Body of pancreas (tissue), 4 donors: ENCODE data around the gene HDLBP. TPM values are rescaled to one million over a fixed set of nuclear protein-coding genes. Genes with fewer than 3 reads are reported as not detected.
"Not testable (repeated sequence)": the region's sequence is repeated elsewhere in the genome, so short reads cannot be mapped to it uniquely, and the experiment has no call there.

ENCODE experiments used
- ATAC-seq: fragments of 150-250 bp; one replicate; pipeline ENCODE4 v1.9.1; 2016
- DNase-seq, 4 donors: peaks; one replicate each; pipeline ENCODE4 v3.0.0-alpha.2; 2019
- H3K27ac ChIP-seq, 4 donors: fragments of 200-600 bp; sonication (generic); 1 replicate in 3 of 4; 2 replicates in 1 of 4; pipeline versions ENCODE4 v1.5.1 to v1.6.1; 2016 to 2019; ENCODE audit warnings: mild to moderate bottlenecking in 1 of 4, mixed read lengths in 1 of 4, moderate library complexity in 1 of 4
- H3K27me3 ChIP-seq, 2 donors: fragments of 200-600 bp; sonication (generic); one replicate each; pipeline ENCODE4 v1.6.0; 2016; ENCODE audit warnings: mild to moderate bottlenecking in 1 of 2
- H3K36me3 ChIP-seq, 2 donors: fragments of 200-600 bp; sonication (generic); replicated peaks in 1 of 2; 2 replicates each; pipeline ENCODE4 v1.5.1; 2016; ENCODE audit warnings: low read depth in 2 of 2; ENCODE audit not compliant: insufficient read depth in 1 of 2
- H3K4me1 ChIP-seq: fragments of 200-600 bp; sonication (generic); one replicate; pipeline ENCODE4 v1.6.0; 2016
- H3K4me3 ChIP-seq, 2 donors: fragments of 200-600 bp; sonication (generic); 1 replicate in 1 of 2; 2 replicates in 1 of 2; pipeline ENCODE4 v1.5.1; 2016 to 2019
- H3K9me3 ChIP-seq, 3 donors: fragments of 200-600 bp; sonication (generic); 1 replicate in 2 of 3; 2 replicates in 1 of 3; pipeline ENCODE4 v1.5.1; 2016
- POLR2A ChIP-seq, 3 donors: fragments of 450-650 bp; IDR thresholded peaks; one replicate each; pipeline ENCODE4 v1.6.1; 2016; ENCODE audit warnings: antibody characterized with exemption in 3 of 3, mild to moderate bottlenecking in 2 of 3
- WGBS, 2 donors: methylation state at CpG; one replicate each; pipeline ENCODE4 v1.1.5; 2017; 5-methylcytosine and 5-hydroxymethylcytosine counted together
- intact Hi-C: fragments of 100-400 bp; cut with DNase I; formaldehyde crosslinking; loops from one replicate; pipeline ENCODE4 v1.15.1; 2023
- total RNA-seq, 2 donors: library from RNA; depleted of rRNA; stranded (reverse); fragments of >200 nt; gene quantifications; one replicate each; pipeline ENCODE4 v1.1.0, GENCODE V29; 2016
- TF ChIP-seq, protein P1 (sequence below), 7 experiments: fragments of 450-650 bp in 4 of 7; fragments of 200-600 bp in 3 of 7; sonication (generic) in 3 of 7; IDR thresholded peaks; one replicate each; pipeline ENCODE4 v1.5.1; 2016 to 2019; ENCODE audit warnings: antibody characterized with exemption in 7 of 7

The HDLBP gene
- total RNA-seq, 2 donors from 2014 or later: 501 to 612 TPM

DNA sequence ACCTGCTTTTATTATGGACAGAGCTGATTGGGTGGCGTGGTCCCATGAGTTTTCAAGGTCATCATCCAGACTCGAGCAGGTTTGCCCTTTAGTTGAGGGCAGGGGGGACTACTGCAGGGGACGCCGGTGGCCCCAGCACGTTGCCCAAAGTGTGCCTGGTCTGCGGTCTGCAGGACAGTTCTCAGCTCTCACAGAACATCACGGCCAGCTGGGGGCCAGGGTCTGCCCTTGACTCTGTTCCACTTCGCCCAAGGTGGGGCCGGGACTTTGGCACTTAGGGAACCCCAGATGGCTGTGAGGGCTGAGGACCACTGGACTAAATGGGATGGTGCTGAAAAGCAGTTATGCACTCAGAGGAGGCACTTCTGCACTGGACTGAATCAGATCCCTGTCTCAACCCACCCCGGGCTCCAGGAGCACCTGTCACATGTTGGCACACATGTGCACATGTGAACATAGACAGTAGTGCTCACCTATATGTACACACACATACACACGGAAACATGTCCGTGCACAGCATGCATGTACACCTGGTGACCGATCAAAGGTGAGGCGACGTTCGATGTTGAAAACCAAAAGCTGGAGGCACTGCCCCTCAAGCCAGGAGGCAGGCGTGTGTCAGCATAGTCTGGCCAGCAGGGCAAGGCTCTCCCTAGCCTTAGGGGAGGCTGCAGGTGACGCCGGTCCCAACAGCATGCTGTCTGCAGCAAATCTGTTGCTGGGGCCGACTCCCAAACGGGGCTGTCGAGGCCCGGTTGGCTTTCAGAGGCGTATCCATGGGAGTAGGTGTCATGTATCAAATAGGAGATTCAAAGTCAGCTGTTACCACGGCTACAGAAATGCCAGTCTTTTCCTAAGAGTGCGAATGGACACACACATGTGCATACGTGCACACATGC lies 116.8 kb downstream of the HDLBP start:
- DNase-seq: no peak
- H3K27me3 ChIP-seq: no peaks in the 10 kb centered on the region

DNA sequence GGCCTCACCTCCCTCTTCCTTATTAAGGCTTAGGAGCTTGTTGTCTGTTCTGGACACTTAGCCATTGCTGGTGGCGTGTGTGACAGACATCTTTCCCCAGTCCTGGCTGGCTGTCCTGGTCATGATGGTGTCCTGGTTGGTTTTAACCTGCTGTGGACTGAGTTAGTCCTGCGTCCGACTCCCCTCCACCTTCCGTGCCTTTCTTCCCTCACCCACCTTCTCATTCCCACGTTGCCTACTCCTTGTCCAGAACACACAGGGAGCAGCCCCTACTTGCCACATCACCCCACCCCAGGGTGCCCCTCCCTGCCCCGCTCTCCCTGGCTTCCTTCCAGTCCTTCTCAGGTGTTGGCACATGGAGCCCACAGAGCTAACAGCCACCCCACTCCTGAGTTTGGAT lies 117.5 kb downstream of the HDLBP start:
- H3K4me1 ChIP-seq: no peaks in the 10 kb centered on the region
- intact Hi-C loops: no loop called here
- H3K36me3 ChIP-seq: no peaks in the 10 kb centered on the region
- no peak overlapping the region for H3K27ac ChIP-seq
- no peak overlapping the region for H3K4me3 ChIP-seq
- ATAC-seq: no peak
- no peak for TF ChIP-seq POLR2A (IDR thresholded peaks at IDR 0.05)
- TF ChIP-seq, protein P1, sequence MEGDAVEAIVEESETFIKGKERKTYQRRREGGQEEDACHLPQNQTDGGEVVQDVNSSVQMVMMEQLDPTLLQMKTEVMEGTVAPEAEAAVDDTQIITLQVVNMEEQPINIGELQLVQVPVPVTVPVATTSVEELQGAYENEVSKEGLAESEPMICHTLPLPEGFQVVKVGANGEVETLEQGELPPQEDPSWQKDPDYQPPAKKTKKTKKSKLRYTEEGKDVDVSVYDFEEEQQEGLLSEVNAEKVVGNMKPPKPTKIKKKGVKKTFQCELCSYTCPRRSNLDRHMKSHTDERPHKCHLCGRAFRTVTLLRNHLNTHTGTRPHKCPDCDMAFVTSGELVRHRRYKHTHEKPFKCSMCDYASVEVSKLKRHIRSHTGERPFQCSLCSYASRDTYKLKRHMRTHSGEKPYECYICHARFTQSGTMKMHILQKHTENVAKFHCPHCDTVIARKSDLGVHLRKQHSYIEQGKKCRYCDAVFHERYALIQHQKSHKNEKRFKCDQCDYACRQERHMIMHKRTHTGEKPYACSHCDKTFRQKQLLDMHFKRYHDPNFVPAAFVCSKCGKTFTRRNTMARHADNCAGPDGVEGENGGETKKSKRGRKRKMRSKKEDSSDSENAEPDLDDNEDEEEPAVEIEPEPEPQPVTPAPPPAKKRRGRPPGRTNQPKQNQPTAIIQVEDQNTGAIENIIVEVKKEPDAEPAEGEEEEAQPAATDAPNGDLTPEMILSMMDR (IDR thresholded peaks at IDR 0.05): no peak
- 78 to 82% methylated on average over 6 of the region's 6 CpGs for WGBS, 2 donors
- no peak for DNase-seq
- no peaks in the 10 kb centered on the region for H3K27me3 ChIP-seq
- no peaks in the 10 kb centered on the region for H3K9me3 ChIP-seq

More for the DNA sequence above, 116.8 kb downstream of the HDLBP start:
- H3K9me3 ChIP-seq: no peaks in the 10 kb centered on the region
- no peaks in the 10 kb centered on the region for H3K36me3 ChIP-seq
- 64 to 73% methylated on average over 17 to 27 of the region's 27 CpGs for whole genome bisulfite sequencing, 2 donors
- no peak for ATAC-seq
- H3K27ac ChIP-seq: no peak overlapping the region
- TF ChIP-seq, protein P1 (IDR thresholded peaks at IDR 0.05): no peak
- no peak for TF ChIP-seq POLR2A (IDR thresholded peaks at IDR 0.05)
- no peak overlapping the region for H3K4me3 ChIP-seq
- intact Hi-C loops: no loop called here
- no peaks in the 10 kb centered on the region for H3K4me1 ChIP-seq

DNA sequence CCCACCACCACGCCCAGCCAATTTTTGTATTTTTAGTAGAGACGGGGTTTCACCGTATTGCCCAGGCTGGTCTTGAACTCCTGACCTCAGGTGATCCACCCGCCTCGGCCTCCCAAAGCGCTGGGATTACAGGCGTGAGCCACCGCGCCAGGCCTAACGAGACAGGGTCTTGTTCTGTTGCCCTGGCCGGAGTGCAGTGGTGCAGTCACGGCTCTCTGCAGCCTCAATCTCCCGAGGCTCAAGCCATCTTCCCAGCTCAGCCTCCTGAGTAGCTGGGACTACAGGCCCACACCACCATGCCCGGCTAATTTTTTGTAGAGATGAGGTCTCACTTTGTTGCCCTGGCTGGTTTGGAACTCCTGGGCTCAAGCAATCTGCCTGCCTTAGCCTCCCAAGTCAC lies 118.2 kb downstream of the HDLBP start:
- H3K36me3 ChIP-seq, intact Hi-C loops, H3K4me3 ChIP-seq, H3K4me1 ChIP-seq, DNase-seq, H3K27ac ChIP-seq, H3K9me3 ChIP-seq, H3K27me3 ChIP-seq, ATAC-seq: not testable (repeated sequence)
- 94 to 95% methylated on average over 14 of the region's 14 CpGs for WGBS, 2 donors

DNA sequence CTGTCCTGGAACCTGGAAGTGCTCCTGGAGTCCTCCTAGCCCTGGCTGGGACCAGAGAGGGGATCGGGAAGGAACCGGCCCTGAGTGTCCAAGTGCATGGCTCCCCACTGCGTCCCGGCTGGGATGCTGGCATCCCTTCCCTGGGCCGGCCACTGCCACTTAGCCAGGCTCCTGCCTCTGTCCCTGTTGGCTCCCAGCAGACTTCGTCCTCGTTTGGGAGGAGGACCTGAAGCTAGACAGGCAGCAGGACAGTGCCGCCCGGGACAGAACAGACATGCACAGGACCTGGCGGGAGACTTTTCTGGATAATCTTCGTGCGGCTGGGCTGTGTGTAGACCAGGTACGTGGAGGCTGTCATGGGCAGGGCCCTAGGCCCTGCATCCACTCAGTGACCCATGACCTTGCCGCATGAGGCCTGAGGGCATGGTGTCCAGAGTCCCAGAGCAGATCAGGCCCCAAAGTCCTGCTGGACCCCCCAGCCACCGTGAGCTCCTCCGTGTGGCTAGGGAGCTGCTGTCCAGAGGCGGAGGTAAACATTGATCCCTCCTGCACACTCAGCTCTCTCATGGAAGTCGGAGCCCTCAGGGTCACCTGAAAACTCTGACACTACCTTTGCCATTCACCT lies 119.9 kb downstream of the HDLBP start:
- 62 to 70% methylated on average over 5 to 12 of the region's 18 CpGs for WGBS, 2 donors
- DNase-seq: no peak

DNA sequence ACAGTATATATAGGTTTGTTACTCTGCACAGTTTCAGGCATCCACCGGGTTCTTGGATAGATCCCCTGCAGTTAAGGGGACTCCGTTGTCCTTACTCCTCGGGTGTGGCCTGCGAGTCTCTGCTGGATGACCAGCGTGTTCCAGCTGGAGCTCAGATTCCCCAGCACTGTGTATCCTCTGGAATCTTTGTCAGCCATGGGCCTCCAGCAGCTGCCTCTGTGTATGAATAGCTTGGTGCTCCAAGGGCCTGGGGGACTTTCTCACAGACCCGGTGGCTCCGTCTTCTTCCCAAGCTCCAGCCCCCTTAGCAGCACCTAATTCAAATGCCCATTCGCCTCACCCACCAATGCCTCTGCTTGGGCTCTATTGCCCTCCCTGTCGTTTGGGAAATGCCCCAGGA lies 120.7 kb downstream of the HDLBP start:
- no peaks in the 10 kb centered on the region for H3K36me3 ChIP-seq
- TF ChIP-seq, protein P1 (IDR thresholded peaks at IDR 0.05): no peak
- TF ChIP-seq POLR2A (IDR thresholded peaks at IDR 0.05): no peak
- DNase-seq: no peak
- no peaks in the 10 kb centered on the region for H3K9me3 ChIP-seq
- WGBS, 2 donors: 73 to 74% methylated on average over 7 to 9 of the region's 9 CpGs
- no peak for ATAC-seq
- H3K4me1 ChIP-seq: no peaks in the 10 kb centered on the region
- no peak overlapping the region for H3K4me3 ChIP-seq
- no peak overlapping the region for H3K27ac ChIP-seq
- intact Hi-C loops: no loop called here
- H3K27me3 ChIP-seq: no peaks in the 10 kb centered on the region

More for the DNA sequence above, 119.9 kb downstream of the HDLBP start:
- TF ChIP-seq, protein P1 (IDR thresholded peaks at IDR 0.05): no peak
- TF ChIP-seq POLR2A (IDR thresholded peaks at IDR 0.05): no peak
- intact Hi-C loops: no loop called here
- Histone ChIP-seq H3K27me3 (no peaks in the 10 kb centered on the region), H3K4me1 (no peaks in the 10 kb centered on the region), H3K4me3 (no peak overlapping the region), H3K27ac (no peak overlapping the region), H3K9me3 (no peaks in the 10 kb centered on the region), H3K36me3 (no peaks in the 10 kb centered on the region)
- ATAC-seq: no peak
